NT2/D1 (cell line): ENCODE measurements around the gene RUNX2.

Experiments
- DNase-seq: peaks from one replicate; pipeline ENCODE4 v3.0.0-alpha.2; 2011; ENCODE audit warnings: low read depth, low spot score
- H3K27me3 ChIP-seq: 2 replicates; pipeline ENCODE4 v1.6.0; 2011; ENCODE audit warnings: mild to moderate bottlenecking; ENCODE audit not compliant: insufficient read length, insufficient read depth
- H3K36me3 ChIP-seq: 2 replicates; pipeline ENCODE4 v1.6.1; 2011; ENCODE audit warnings: mild to moderate bottlenecking, low read length, mixed read lengths; ENCODE audit not compliant: insufficient read depth, insufficient read length
- H3K4me1 ChIP-seq: 2 replicates; pipeline ENCODE4 v1.5.1; 2011; ENCODE audit not compliant: insufficient read depth, insufficient read length
- H3K4me3 ChIP-seq: 2 replicates; pipeline ENCODE4 v1.5.1; 2011; ENCODE audit warnings: low read depth; ENCODE audit not compliant: insufficient read length
- H3K9ac ChIP-seq: 2 replicates; pipeline ENCODE4 v1.6.0; 2011; ENCODE audit warnings: low read depth; ENCODE audit not compliant: insufficient read length
- H3K9me3 ChIP-seq: 2 replicates; pipeline ENCODE4 v1.5.1; 2011; ENCODE audit warnings: mild to moderate bottlenecking, low read length; ENCODE audit not compliant: insufficient read depth
- SUZ12 ChIP-seq: IDR thresholded peaks from 2 replicates; pipeline ENCODE4 v1.6.1; 2011; ENCODE audit not compliant: insufficient read length, insufficient read depth; ENCODE audit errors: extremely low read depth
- YY1 ChIP-seq: IDR thresholded peaks from 2 replicates; pipeline ENCODE4 v1.6.1; 2011; ENCODE audit not compliant: insufficient read length, insufficient read depth
- ZNF274 ChIP-seq: IDR thresholded peaks from 2 replicates; pipeline ENCODE4 v1.6.1; 2011; ENCODE audit warnings: mild to moderate bottlenecking, low read depth, low read length

The RUNX2 gene

DNA sequence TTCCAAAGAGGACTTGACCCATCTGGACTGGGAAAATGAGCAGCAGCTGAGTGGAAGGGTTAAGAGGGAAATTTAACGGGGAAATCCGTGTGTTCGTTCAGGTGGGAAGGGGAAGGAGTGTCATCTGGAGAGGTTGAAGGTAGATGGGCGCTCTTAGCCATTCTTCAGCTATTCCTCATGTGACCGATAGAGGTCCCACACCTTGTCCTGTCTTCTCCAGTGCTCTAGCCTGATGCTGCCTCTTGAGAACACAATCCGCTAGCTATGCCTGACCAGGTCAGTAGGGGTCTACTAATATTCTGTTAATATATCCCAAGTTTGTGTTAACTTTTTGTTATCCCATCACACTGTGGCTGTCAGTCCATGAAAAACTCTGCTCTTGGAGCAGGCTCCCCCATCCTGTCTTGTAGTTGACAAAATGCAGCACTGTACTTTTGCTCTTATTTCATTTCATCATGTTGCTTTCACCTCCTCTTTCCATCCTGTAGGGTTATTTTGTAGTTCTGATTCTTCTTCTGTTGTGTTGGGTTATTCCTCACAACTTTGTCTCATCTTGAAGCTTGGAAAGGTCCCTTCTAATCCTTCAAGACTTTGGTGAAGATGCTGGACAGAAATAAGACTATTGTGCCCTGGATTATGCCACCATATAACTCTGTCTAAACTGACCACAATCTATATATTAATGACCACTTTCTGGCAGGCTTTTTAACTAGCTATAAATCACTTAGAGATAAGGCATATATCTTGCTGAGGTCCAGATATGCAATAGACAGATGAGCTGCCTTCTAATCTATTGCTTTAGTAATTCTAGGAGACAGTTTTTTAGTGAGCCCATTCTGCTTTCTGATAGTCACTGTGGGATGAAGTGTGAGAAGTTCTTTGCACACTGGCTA lies 173.0 kb downstream of the RUNX2 start:
- Histone ChIP-seq H3K4me3 (no peak overlapping the region), H3K9me3 (no peaks in the 10 kb centered on the region), H3K27me3 (no peaks in the 10 kb centered on the region), H3K9ac (no peak overlapping the region), H3K36me3 (peaks cover 3% of the 10 kb centered on the region), H3K4me1 (no peaks in the 10 kb centered on the region)
- no peak for DNase-seq
- no peak for TF ChIP-seq YY1
- no peak for TF ChIP-seq ZNF274
- TF ChIP-seq SUZ12 = no peak

DNA sequence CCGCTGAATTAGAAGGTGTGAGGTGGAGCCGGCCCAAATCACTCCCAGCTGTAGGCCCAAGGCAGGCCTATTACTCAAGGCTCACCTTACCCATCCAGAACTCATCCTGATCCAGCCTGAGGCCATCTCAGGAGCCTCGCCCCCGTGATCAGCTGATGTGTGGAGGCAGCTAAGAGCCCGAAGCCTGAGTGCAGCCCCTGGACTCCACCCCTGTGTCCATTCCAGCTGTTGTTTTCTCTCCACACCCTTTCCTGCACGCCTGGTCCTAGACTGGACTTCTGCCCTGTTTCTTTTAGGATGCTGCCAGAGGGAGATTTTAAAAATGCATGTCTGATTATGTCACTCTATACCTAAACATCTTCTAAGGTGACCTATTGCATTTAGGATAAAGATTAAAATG lies 174.3 kb downstream of the RUNX2 start:
- H3K4me1 ChIP-seq = no peaks in the 10 kb centered on the region
- no peak for TF ChIP-seq SUZ12
- no peak for DNase-seq
- no peaks in the 10 kb centered on the region for H3K9me3 ChIP-seq
- no peaks in the 10 kb centered on the region for H3K27me3 ChIP-seq
- no peak overlapping the region for H3K9ac ChIP-seq
- H3K36me3 ChIP-seq = peaks cover 5% of the 10 kb centered on the region
- no peak overlapping the region for H3K4me3 ChIP-seq

DNA sequence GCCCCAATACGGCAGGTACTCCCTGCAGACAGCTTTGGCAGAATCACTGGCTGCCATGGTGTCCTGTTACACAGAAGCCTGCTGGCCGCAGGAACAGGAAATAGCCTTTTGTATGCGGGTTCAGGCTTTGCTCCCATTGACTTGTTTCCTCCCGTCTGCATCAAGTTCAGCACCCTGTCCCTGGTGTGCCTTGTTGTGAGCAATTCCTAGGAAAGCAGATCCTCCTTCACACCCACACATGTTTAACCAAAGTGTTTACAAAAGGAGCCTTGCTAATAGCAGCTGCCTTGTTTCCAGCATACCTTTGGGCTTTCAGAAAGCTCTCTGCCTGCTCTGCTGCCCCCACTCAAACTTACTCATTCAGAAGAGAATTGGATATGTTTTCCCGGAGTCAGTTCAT lies 176.8 kb downstream of the RUNX2 start:
- no peaks in the 10 kb centered on the region for H3K4me1 ChIP-seq
- peaks cover 3% of the 10 kb centered on the region for H3K36me3 ChIP-seq
- peak; percentile 42 for DNase-seq
- H3K9ac ChIP-seq = no peak overlapping the region
- no peak overlapping the region for H3K4me3 ChIP-seq
- H3K9me3 ChIP-seq = no peaks in the 10 kb centered on the region
- TF ChIP-seq SUZ12 = no peak
- TF ChIP-seq ZNF274 = no peak
- TF ChIP-seq YY1 = no peak
- H3K27me3 ChIP-seq = no peaks in the 10 kb centered on the region

DNA sequence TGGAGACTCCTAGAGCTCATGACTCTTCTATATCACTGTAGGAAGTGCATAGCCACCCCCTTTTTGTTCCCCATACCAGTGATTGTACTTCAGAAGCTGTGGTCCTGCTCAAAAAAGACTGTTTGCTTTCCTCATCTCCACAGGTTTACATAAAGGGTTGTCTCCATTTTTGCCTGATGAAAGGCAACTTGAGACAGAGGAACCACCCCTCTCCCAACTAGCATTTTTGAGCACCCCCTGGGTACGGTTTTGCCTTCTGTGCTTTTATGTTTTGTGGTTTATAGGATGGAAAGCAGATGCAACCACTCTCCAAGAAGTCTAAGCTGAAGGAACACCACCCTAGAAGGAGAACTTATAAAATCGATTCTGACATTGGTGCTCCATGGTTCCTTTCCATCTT lies 177.3 kb downstream of the RUNX2 start:
- Histone ChIP-seq H3K4me3 (no peak overlapping the region), H3K36me3 (peaks cover 3% of the 10 kb centered on the region), H3K9me3 (no peaks in the 10 kb centered on the region), H3K4me1 (no peaks in the 10 kb centered on the region), H3K27me3 (no peaks in the 10 kb centered on the region), H3K9ac (no peak overlapping the region)
- no peak for TF ChIP-seq SUZ12
- TF ChIP-seq ZNF274 = no peak
- no peak for TF ChIP-seq YY1
- DNase-seq = no peak

DNA sequence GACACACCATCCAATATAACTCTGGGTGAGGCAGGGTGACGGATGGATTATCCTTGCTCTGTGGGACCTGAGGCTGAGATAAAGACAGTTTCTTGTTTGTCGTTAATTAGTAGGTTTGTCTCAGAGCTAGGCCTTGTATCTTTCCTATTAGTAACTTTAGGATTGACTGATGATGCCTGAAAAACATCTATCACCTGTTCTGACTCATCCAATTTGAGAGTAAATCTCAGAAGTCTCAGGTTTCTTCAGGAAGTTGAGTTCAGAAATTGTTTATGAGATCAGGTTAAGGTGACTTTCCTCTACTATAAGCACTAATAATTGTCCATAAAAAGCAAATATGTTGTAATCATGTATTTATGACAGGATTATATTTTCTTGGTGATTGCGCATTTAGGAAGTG lies 179.1 kb downstream of the RUNX2 start:
- Histone ChIP-seq H3K4me3 (no peak overlapping the region), H3K4me1 (no peaks in the 10 kb centered on the region), H3K36me3 (peaks cover 5% of the 10 kb centered on the region), H3K27me3 (no peaks in the 10 kb centered on the region), H3K9me3 (no peaks in the 10 kb centered on the region), H3K9ac (no peak overlapping the region)
- DNase-seq = no peak
- TF ChIP-seq YY1 = no peak
- TF ChIP-seq ZNF274 = no peak
- no peak for TF ChIP-seq SUZ12

DNA sequence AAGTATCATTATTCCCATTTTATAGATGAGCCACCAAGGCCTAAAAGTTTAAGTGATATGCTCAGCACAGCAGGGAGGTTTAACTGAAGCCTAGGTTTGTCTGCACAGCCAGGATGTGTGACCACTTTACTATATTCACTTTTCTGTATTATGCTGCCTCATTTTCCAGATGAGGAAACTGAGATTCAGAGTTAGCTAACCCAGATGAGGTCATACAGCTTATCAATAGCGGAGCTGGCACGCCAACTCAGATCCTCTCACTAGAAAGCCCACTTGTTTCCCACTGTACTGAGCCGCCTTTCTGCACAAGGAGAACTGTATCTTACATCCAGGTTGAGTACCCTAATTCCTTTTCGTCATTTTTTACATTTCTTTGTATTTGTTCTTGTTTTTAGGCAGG lies 181.3 kb downstream of the RUNX2 start:
- no peaks in the 10 kb centered on the region for H3K9me3 ChIP-seq
- no peak overlapping the region for H3K9ac ChIP-seq
- peaks cover 14% of the 10 kb centered on the region for H3K36me3 ChIP-seq
- DNase-seq = no peak
- TF ChIP-seq YY1 (no peak), ZNF274 (no peak), SUZ12 (no peak)
- H3K4me1 ChIP-seq = peaks cover 6% of the 10 kb centered on the region
- H3K4me3 ChIP-seq = no peak overlapping the region
- H3K27me3 ChIP-seq = no peaks in the 10 kb centered on the region

DNA sequence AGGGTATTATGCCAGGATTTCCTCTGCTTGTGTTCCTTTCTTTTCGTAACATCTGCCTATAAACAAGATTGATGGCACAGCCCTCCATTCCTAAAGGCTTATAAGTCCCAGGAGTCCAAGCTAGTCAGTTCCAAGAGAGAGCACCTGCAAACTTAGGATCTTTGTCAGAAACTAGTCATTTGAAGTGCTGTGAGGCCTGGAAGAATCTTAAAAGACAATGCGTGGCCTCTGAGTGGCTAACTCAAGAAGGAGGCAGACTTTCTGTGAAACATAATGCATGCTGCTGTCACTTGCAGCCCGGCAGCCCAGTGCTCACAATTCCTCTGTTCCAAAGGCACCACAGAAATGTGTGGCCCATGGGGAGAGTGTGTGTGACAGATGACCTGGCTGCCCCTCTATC lies 184.6 kb downstream of the RUNX2 start:
- TF ChIP-seq ZNF274 (no peak), SUZ12 (no peak), YY1 (no peak)
- no peak for DNase-seq
- Histone ChIP-seq H3K4me1 (peaks cover 6% of the 10 kb centered on the region), H3K9ac (no peak overlapping the region), H3K4me3 (no peak overlapping the region), H3K9me3 (no peaks in the 10 kb centered on the region), H3K27me3 (no peaks in the 10 kb centered on the region), H3K36me3 (peaks cover 12% of the 10 kb centered on the region)
